CD4-positive, alpha-beta T cell (primary cell): ENCODE results near the gene MCM8. TPM values are rescaled to one million over a fixed set of nuclear protein-coding genes. Genes with fewer than 3 reads are reported as not detected.

Experiments used
- ATAC-seq: fragments of 200-7000 bp; cut with Tn5 transposase; one replicate; pipeline ENCODE4 v1.10.0; 2022; ENCODE audit warnings: mild to moderate bottlenecking; ENCODE audit not compliant: poor library complexity
- CTCF ChIA-PET: fragments of 350-600 bp; sonication (Branson Sonifier 250); formaldehyde crosslinking; loops from one replicate; lab custom pipeline; 2021; ENCODE audit warnings: antibody characterized with exemption, inconsistent platforms; lab: Charles Lee
- POLR2A ChIA-PET: fragments of 350-600 bp; sonication (Branson Sonifier 250); formaldehyde crosslinking; loops from one replicate; lab custom pipeline; 2021; ENCODE audit warnings: antibody characterized with exemption, inconsistent platforms; lab: Charles Lee
- DNase-seq, 14 experiments: peaks; one replicate each; pipeline ENCODE4 v3.0.0-alpha.2; 2013 to 2020; ENCODE audit warnings: mixed read lengths in 2 of 14
- H3K27ac ChIP-seq, 2 donors: one replicate each; pipeline versions ENCODE4 v1.5.1 to v1.7.0; 2013; ENCODE audit warnings: low read length in 2 of 2, low read depth in 1 of 2, mild to moderate bottlenecking in 1 of 2
- H3K27me3 ChIP-seq, 2 experiments: 1 replicate in 1 of 2; 2 replicates in 1 of 2; pipeline versions ENCODE4 v1.6.1 to v1.7.0; 2013; ENCODE audit warnings: low read length in 2 of 2, control low read depth in 1 of 2, mild to moderate bottlenecking in 1 of 2, moderate library complexity in 1 of 2; ENCODE audit not compliant: insufficient read depth in 2 of 2, control insufficient read depth in 1 of 2
- H3K36me3 ChIP-seq: one replicate; pipeline ENCODE4 v1.6.1; 2013; ENCODE audit warnings: low read length, control low read depth; ENCODE audit not compliant: insufficient read depth
- H3K4me1 ChIP-seq: one replicate; pipeline ENCODE4 v1.6.1; 2013; ENCODE audit warnings: low read length, control low read depth; ENCODE audit not compliant: insufficient read depth
- H3K4me3 ChIP-seq: one replicate; pipeline ENCODE4 v1.5.1; 2013; ENCODE audit warnings: mild to moderate bottlenecking, low read length, moderate library complexity
- H3K9me3 ChIP-seq, 2 experiments: 1 replicate in 1 of 2; 2 replicates in 1 of 2; pipeline versions ENCODE4 v1.6.1 to v1.7.0; 2013; ENCODE audit warnings: low read length in 2 of 2, mild to moderate bottlenecking in 2 of 2, control low read depth in 1 of 2, moderate library complexity in 1 of 2; ENCODE audit not compliant: control insufficient read depth in 1 of 2, insufficient read depth in 1 of 2
- H3K27ac Mint-ChIP-seq: one replicate; pipeline ENCODE4 v1.8.0; 2020; ENCODE audit warnings: mixed read lengths
- H3K27me3 Mint-ChIP-seq: one replicate; pipeline ENCODE4 v1.8.0; 2021; ENCODE audit warnings: mixed read lengths
- H3K36me3 Mint-ChIP-seq: one replicate; pipeline ENCODE4 v1.8.0; 2021; ENCODE audit warnings: low read depth, mixed read lengths
- H3K4me1 Mint-ChIP-seq: one replicate; pipeline ENCODE4 v1.8.0; 2021; ENCODE audit warnings: low read depth, mixed read lengths
- H3K4me3 Mint-ChIP-seq: one replicate; pipeline ENCODE4 v1.8.0; 2020; ENCODE audit warnings: mild to moderate bottlenecking, mixed read lengths
- H3K9me3 Mint-ChIP-seq: one replicate; pipeline ENCODE4 v1.8.0; 2020; ENCODE audit warnings: mixed read lengths
- CTCF ChIP-seq: fragments of 200-600 bp; IDR thresholded peaks from one replicate; pipeline ENCODE4 v1.8.0; 2022; ENCODE audit warnings: antibody characterized with exemption, mild to moderate bottlenecking
- intact Hi-C, 2 experiments: fragments of 100-400 bp; cut with DNase I in 1 of 2; cut with micrococcal nuclease in 1 of 2; formaldehyde crosslinking; loops; one replicate each; pipeline versions ENCODE4 v1.15.1 to v1.9.0; 2023 to 2025; cut with DNase I, micrococcal nuclease
- total RNA-seq, 174 experiments: library from RNA in 2 of 174; stranded (reverse) in 2 of 174; gene quantifications; one replicate each; pipeline ENCODE4 v1.2.3 and lab custom pipeline; 2021 to 2026

MCM8 gene
- total RNA-seq, 2 experiments from 2014 or later, result 1.4 to 1.7 TPM

GRCh38 chr20:5977975-5978374, 27.5 kb downstream of the MCM8 start:
- H3K36me3 Mint-ChIP-seq, result peaks cover 50% of the 10 kb centered on the region
- CTCF ChIA-PET, result interaction anchor here (0.8 kb wide), 1 partner anchor 62 kb away, joined by 3 read pairs; no protein-coding TSS in a partner anchor

GRCh38 chr20:5979801-5980200, 29.3 kb downstream of the MCM8 start:
- intact Hi-C loops, result no loop called here
- Mint-ChIP-seq H3K36me3 (peaks cover 51% of the 10 kb centered on the region), H3K9me3 (no peaks in the 10 kb centered on the region), H3K27me3 (no peaks in the 10 kb centered on the region), H3K4me3 (no peak overlapping the region), H3K27ac (no peak overlapping the region), H3K4me1 (no peaks in the 10 kb centered on the region)
- DNase-seq, result no peak
- CTCF ChIA-PET, result no interaction called here
- no peak for TF ChIP-seq CTCF
- POLR2A ChIA-PET, result no interaction called here
- Histone ChIP-seq H3K36me3 (peaks cover 13% of the 10 kb centered on the region), H3K4me3 (no peak overlapping the region), H3K27ac (no peak overlapping the region), H3K9me3 (no peaks in the 10 kb centered on the region), H3K4me1 (no peaks in the 10 kb centered on the region), H3K27me3 (no peaks in the 10 kb centered on the region)
- ATAC-seq, result no peak

More at GRCh38 chr20:5977975-5978374, 27.5 kb downstream of the MCM8 start:
- Histone ChIP-seq H3K27me3 (no peaks in the 10 kb centered on the region), H3K27ac (no peak overlapping the region), H3K36me3 (peaks cover 13% of the 10 kb centered on the region), H3K4me1 (no peaks in the 10 kb centered on the region), H3K9me3 (no peaks in the 10 kb centered on the region), H3K4me3 (no peak overlapping the region)
- no peak for DNase-seq
- no peak overlapping the region for H3K4me3 Mint-ChIP-seq
- POLR2A ChIA-PET, result interaction anchor here (1.1 to 1.2 kb wide), 2 partner anchors 27 to 73 kb away, joined by 3 read pairs; no protein-coding TSS in a partner anchor
- no peak overlapping the region for H3K27ac Mint-ChIP-seq
- ATAC-seq, result no peak
- no peak for TF ChIP-seq CTCF
- H3K27me3 Mint-ChIP-seq, result no peaks in the 10 kb centered on the region
- no peaks in the 10 kb centered on the region for H3K9me3 Mint-ChIP-seq
- intact Hi-C loops, result no loop called here
- no peaks in the 10 kb centered on the region for H3K4me1 Mint-ChIP-seq

GRCh38 chr20:5980720-5981538, 30.5 kb downstream of the MCM8 start:
- TF ChIP-seq CTCF, result no peak
- Mint-ChIP-seq H3K36me3 (peaks cover 56% of the 10 kb centered on the region), H3K9me3 (no peaks in the 10 kb centered on the region), H3K4me3 (no peak overlapping the region), H3K27me3 (no peaks in the 10 kb centered on the region), H3K27ac (no peak overlapping the region), H3K4me1 (no peaks in the 10 kb centered on the region)
- POLR2A ChIA-PET, result interaction anchor here (1.2 kb wide), 1 partner anchor 16 kb away, joined by 3 read pairs; no protein-coding TSS in a partner anchor
- Histone ChIP-seq H3K9me3 (no peaks in the 10 kb centered on the region), H3K4me1 (no peaks in the 10 kb centered on the region), H3K4me3 (no peak overlapping the region), H3K36me3 (peaks cover 12% of the 10 kb centered on the region), H3K27me3 (no peaks in the 10 kb centered on the region), H3K27ac (no peak overlapping the region)
- CTCF ChIA-PET, result interaction anchor here (1.8 kb wide), 1 partner anchor 451 kb away, joined by 4 read pairs; no protein-coding TSS in a partner anchor
- DNase-seq, result no peak
- intact Hi-C loops, result no loop called here
- ATAC-seq, result no peak
